ENCODE measurements around the gene TNFAIP3. TPM values are rescaled to one million over a fixed set of nuclear protein-coding genes. Genes with fewer than 3 reads are reported as not detected.

Gene TNFAIP3
- total RNA-seq, 1 donor from 2014 or later, result 1.8 TPM

DNA sequence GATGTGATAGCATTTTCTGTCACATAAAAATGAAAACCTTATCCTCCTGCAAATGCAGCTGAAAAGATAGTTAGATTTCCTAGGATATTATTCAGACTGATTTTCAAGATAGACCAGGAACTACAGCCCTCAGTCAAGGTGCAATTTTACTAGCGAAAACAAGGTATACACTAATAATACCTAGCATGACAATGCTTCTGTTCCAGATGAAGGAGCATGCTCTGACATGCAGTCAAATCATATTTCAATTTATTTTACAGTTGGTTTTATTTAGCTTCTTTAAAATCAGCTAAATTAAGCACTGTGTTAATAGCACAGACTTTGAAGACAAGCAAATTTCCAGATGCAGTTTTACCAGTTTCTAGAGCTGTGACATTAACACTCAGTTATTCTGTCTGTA lies 14.2 kb upstream of the TNFAIP3 start:
- DNase-seq (ENCODE audit: low spot score), result no peak
- Histone ChIP-seq H2AFZ (replicated peaks) (no peak overlapping the region), H3K27me3 (no peaks in the 10 kb centered on the region), H3K4me1 (no peaks in the 10 kb centered on the region), H4K20me1 (ENCODE audit: low read depth) (no peaks in the 10 kb centered on the region), H3K79me2 (ENCODE audit: low read depth) (no peaks in the 10 kb centered on the region), H3K27ac (no peak overlapping the region), H3K4me3 (no peak overlapping the region), H3F3A (ENCODE audit: low read depth) (no peaks in the 10 kb centered on the region), H3K4me2 (no peak overlapping the region), H3K9me3 (ENCODE audit: low read depth) (no peaks in the 10 kb centered on the region), H3K36me3 (no peaks in the 10 kb centered on the region), H3K9ac (no peak overlapping the region)
- Mint-ChIP-seq H3K4me1 (no peaks in the 10 kb centered on the region), H3K9me3 (no peaks in the 10 kb centered on the region), H3K36me3 (no peaks in the 10 kb centered on the region), H3K4me3 (no peak overlapping the region), H3K27me3 (ENCODE audit: insufficient read depth, low read depth) (peaks cover 2% of the 10 kb centered on the region), H3K27ac (no peak overlapping the region)
- TF ChIP-seq EZH2phosphoT487 (IDR thresholded peaks at IDR 0.05) (no peak), EZH2 (IDR thresholded peaks at IDR 0.05) (no peak)
- TF ChIP-seq, protein P1, sequence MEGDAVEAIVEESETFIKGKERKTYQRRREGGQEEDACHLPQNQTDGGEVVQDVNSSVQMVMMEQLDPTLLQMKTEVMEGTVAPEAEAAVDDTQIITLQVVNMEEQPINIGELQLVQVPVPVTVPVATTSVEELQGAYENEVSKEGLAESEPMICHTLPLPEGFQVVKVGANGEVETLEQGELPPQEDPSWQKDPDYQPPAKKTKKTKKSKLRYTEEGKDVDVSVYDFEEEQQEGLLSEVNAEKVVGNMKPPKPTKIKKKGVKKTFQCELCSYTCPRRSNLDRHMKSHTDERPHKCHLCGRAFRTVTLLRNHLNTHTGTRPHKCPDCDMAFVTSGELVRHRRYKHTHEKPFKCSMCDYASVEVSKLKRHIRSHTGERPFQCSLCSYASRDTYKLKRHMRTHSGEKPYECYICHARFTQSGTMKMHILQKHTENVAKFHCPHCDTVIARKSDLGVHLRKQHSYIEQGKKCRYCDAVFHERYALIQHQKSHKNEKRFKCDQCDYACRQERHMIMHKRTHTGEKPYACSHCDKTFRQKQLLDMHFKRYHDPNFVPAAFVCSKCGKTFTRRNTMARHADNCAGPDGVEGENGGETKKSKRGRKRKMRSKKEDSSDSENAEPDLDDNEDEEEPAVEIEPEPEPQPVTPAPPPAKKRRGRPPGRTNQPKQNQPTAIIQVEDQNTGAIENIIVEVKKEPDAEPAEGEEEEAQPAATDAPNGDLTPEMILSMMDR (IDR thresholded peaks at IDR 0.05), result no peak

DNA sequence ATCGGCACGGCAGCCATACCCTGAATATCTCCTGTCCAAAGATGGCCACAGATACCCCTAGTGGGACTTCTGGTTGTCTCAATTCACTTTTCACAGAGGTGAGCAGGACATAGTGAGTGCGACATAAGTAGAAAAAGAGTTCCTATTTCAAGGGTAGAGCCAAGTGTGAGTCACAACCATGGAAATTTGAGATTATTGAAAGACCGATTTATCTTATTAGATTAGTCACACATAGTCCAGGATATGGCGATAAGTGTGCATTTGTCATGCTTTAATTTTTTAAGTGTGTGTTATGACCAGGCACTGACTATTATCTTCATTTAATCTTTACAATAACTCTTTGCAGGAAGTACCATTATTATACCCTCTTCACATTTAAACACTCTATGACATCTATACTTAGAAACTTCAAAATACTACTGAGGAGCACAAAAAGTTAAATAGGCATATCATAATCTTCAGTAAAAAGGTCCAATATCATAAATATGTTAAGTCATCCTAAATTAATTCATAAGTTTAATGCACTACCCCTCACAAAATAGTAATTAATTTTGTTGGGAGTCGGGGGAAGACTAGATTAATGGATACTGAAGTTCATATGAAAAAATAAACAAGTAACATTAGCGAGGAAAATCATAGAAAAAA lies 13.4 kb upstream of the TNFAIP3 start:
- H3K9ac ChIP-seq, result no peak overlapping the region
- DNase-seq (ENCODE audit: low spot score), result no peak
- no peaks in the 10 kb centered on the region for H3K27me3 ChIP-seq
- H3K4me3 ChIP-seq, result no peak overlapping the region
- Mint-ChIP-seq H3K4me3 (no peak overlapping the region), H3K9me3 (no peaks in the 10 kb centered on the region), H3K27ac (no peak overlapping the region), H3K4me1 (no peaks in the 10 kb centered on the region), H3K36me3 (no peaks in the 10 kb centered on the region), H3K27me3 (ENCODE audit: insufficient read depth, low read depth) (peaks cover 2% of the 10 kb centered on the region)
- no peaks in the 10 kb centered on the region for H3K9me3 ChIP-seq (ENCODE audit: low read depth)
- H3K79me2 ChIP-seq (ENCODE audit: low read depth), result no peaks in the 10 kb centered on the region
- no peak overlapping the region for H3K4me2 ChIP-seq
- no peaks in the 10 kb centered on the region for H3K4me1 ChIP-seq
- H3K36me3 ChIP-seq, result no peaks in the 10 kb centered on the region
- H2AFZ ChIP-seq (replicated peaks), result no peak overlapping the region
- no peaks in the 10 kb centered on the region for H4K20me1 ChIP-seq (ENCODE audit: low read depth)
- no peak overlapping the region for H3K27ac ChIP-seq
- H3F3A ChIP-seq (ENCODE audit: low read depth), result no peaks in the 10 kb centered on the region
- TF ChIP-seq EZH2 (IDR thresholded peaks at IDR 0.05) (no peak), EZH2phosphoT487 (IDR thresholded peaks at IDR 0.05) (no peak)
- TF ChIP-seq, protein P1 (IDR thresholded peaks at IDR 0.05), result no peak

DNA sequence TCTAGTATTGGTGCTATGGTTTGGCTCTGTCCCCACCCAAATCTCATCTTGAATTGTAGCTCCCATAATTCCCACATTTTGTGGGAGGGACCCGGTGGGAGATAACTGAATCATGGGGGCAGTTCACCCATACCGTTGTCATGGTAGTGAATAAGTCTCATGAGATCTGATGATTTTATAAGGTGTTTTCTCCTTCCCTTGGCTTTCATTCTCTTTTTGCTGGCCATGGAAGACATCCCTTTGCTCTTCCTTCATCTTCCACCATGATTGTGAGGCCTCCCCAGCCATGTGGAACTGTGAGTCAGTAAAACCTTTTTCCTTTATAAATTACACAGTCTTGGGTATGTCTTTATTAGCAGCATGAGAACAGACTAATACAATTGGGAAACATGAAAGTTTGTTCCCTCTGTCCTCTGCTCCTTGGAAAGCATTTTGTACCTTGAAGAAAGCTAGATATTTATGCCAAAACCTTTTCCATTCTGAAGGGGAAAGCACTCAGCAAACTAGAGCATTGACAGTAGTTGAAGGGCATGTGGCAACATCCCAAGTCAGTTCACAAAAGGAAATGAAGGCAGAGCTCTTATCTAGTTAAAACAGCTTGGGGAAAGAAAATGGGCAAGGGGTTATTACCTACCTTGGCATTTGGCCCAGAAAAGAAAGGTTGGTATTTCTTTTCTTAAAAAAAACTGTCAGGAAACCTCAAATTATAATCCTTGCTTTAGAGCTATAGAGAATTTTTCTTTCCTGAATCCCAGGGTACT lies 10.7 kb upstream of the TNFAIP3 start:
- Histone ChIP-seq H3K9ac (no peak overlapping the region), H3K36me3 (no peaks in the 10 kb centered on the region), H3K4me2 (no peak overlapping the region), H3K79me2 (ENCODE audit: low read depth) (no peaks in the 10 kb centered on the region), H3K9me3 (ENCODE audit: low read depth) (no peaks in the 10 kb centered on the region), H2AFZ (replicated peaks) (no peak overlapping the region), H3K27me3 (no peaks in the 10 kb centered on the region), H4K20me1 (ENCODE audit: low read depth) (no peaks in the 10 kb centered on the region), H3K27ac (no peak overlapping the region), H3F3A (ENCODE audit: low read depth) (no peaks in the 10 kb centered on the region), H3K4me3 (no peak overlapping the region), H3K4me1 (no peaks in the 10 kb centered on the region)
- no peak overlapping the region for H3K27ac Mint-ChIP-seq
- no peaks in the 10 kb centered on the region for H3K36me3 Mint-ChIP-seq
- DNase-seq (ENCODE audit: low spot score), result no peak
- H3K4me3 Mint-ChIP-seq, result no peak overlapping the region
- H3K4me1 Mint-ChIP-seq, result no peaks in the 10 kb centered on the region
- TF ChIP-seq, protein P1 (IDR thresholded peaks at IDR 0.05), result no peak
- TF ChIP-seq EZH2 (IDR thresholded peaks at IDR 0.05), result no peak
- TF ChIP-seq EZH2phosphoT487 (IDR thresholded peaks at IDR 0.05), result no peak
- no peaks in the 10 kb centered on the region for H3K9me3 Mint-ChIP-seq
- peaks cover 2% of the 10 kb centered on the region for H3K27me3 Mint-ChIP-seq (ENCODE audit: insufficient read depth, low read depth)
